Superior temporal gyrus (tissue), 1 donor: ENCODE results near the gene CASP12.

Experiments used
- DNase-seq: peaks from one replicate; pipeline ENCODE4 v3.0.0-alpha.2; 2016; ENCODE audit errors: extremely low spot score

CASP12 gene

GRCh38 chr11:104836691-104837090 lies 61.6 kb downstream of the CASP12 start:
- DNase-seq: peak; percentile 47
